GM12878 (cell line): ENCODE results near the gene ROR2. TPM values are rescaled to one million over a fixed set of nuclear protein-coding genes. Genes with fewer than 3 reads are reported as not detected.

ENCODE experiments used
- ASH2L ChIP-seq: fragments of 300-600, 200-600 bp; sonication (generic); IDR thresholded peaks from 2 replicates; pipeline ENCODE4 v1.6.1; 2017; ENCODE audit warnings: low read depth, mild to moderate bottlenecking, borderline replicate concordance
- CBX3 ChIP-seq: fragments of 200-600 bp; sonication (generic); IDR thresholded peaks from 2 replicates; pipeline ENCODE4 v1.6.1; 2016; ENCODE audit warnings: low read depth, borderline replicate concordance
- CREM ChIP-seq: IDR thresholded peaks from 2 replicates; pipeline ENCODE4 v1.6.1; 2014; ENCODE audit warnings: antibody characterized with exemption, low read depth
- IKZF2 ChIP-seq, 2 experiments: fragments of 450-650 bp; IDR thresholded peaks; 2 replicates each; pipeline ENCODE4 v1.6.1; 2017; ENCODE audit warnings: mild to moderate bottlenecking in 2 of 2, moderate library complexity in 2 of 2
- MTA3 ChIP-seq: IDR thresholded peaks from 2 replicates; pipeline ENCODE4 v1.6.1; 2012; ENCODE audit warnings: low read length, inconsistent platforms, borderline replicate concordance
- PBX3 ChIP-seq: IDR thresholded peaks from 2 replicates; pipeline ENCODE4 v1.6.1; 2011; ENCODE audit warnings: mild to moderate bottlenecking, low read depth, low read length, moderate library complexity; ENCODE audit not compliant: insufficient replicate concordance
- PKNOX1 ChIP-seq: fragments of 450-650 bp; IDR thresholded peaks from 2 replicates; pipeline ENCODE4 v1.6.1; 2016; ENCODE audit warnings: mild to moderate bottlenecking
- POLR2AphosphoS5 ChIP-seq: IDR thresholded peaks from 2 replicates; pipeline ENCODE4 v1.6.1; 2011; ENCODE audit warnings: mild to moderate bottlenecking, low read length, inconsistent platforms
- RBBP5 ChIP-seq: fragments of 200-600 bp; sonication (generic); conservative IDR thresholded peaks from 2 replicates; pipeline ENCODE4 v1.6.1; 2016
- SREBF1 ChIP-seq: IDR thresholded peaks from 2 replicates; pipeline ENCODE4 v1.6.1; 2012; ENCODE audit warnings: mild to moderate bottlenecking, low read length
- SUZ12 ChIP-seq: fragments of 200-600 bp; sonication (generic); IDR thresholded peaks from one replicate; pipeline ENCODE4 v1.6.1; 2018; ENCODE audit warnings: antibody characterized with exemption, mild to moderate bottlenecking; ENCODE audit not compliant: unreplicated experiment
- TCF3 ChIP-seq: IDR thresholded peaks from 2 replicates; pipeline ENCODE4 v1.6.1; 2012; ENCODE audit warnings: low read depth, mild to moderate bottlenecking, low read length, borderline replicate concordance; ENCODE audit not compliant: insufficient read depth
- polyA plus RNA-seq, 11 experiments: library from polyadenylated mRNA; depleted of rRNA in 4 of 11; unstranded in 6 of 11; stranded (reverse) in 5 of 11; fragments of >200 nt; fragmentation: Nextera tagmentation in 4 of 11; fragmentation: Illumina TruSeq in 1 of 11; extraction: Ambion mirVana in 4 of 11; extraction: Trizol in 1 of 11; gene quantifications; 1 replicate in 1 of 11; 2 replicates in 10 of 11; pipeline versions ENCODE4 v1.2.1 to v1.2.3, GENCODE V29; 2011 to 2016; ENCODE audit warnings: inconsistent platforms in 2 of 11, missing spikeins in 2 of 11, low read depth in 1 of 11
- total RNA-seq, 4 experiments: library from RNA; depleted of rRNA in 3 of 4; stranded (reverse); fragments of >200 nt in 3 of 4; fragmentation: Illumina TruSeq in 1 of 4; extraction: Trizol in 1 of 4; gene quantifications; 2 replicates each; pipeline versions ENCODE4 v1.2.1 to v1.2.3, GENCODE V29; 2013 to 2021

ROR2 gene
- total and polyA plus RNA-seq, 10 of the 15 experiments (the other 5 are each of a cell fraction or from before 2014, with no cell fraction given) = 0.03 to 0.05 TPM; not detected in 8

GRCh38 chr9:91611582-91611981 lies 338.4 kb downstream of the ROR2 start (continued):
- TF ChIP-seq PKNOX1 (no peak), RBBP5 (no peak), ASH2L (no peak), CREM (no peak), POLR2AphosphoS5 (no peak), IKZF2 (IDR thresholded peaks at IDR 0.05) (no peak), CBX3 (no peak), SUZ12 (no peak), TCF3 (no peak), SREBF1 (no peak), PBX3 (no peak), MTA3 (no peak)
